Measurements from ENCODE around the gene ELOVL4.

- TF ChIP-seq CTCF (IDR thresholded peaks at IDR 0.05; ENCODE audit: low read depth, low read length, poor library complexity, severe bottlenecking) = no peak
- no peak for TF ChIP-seq EZH2phosphoT487 (IDR thresholded peaks at IDR 0.05; ENCODE audit: borderline replicate concordance, low read length)
Measured at GRCh38 chr6:79954849-79955248, 7.5 kb upstream of the ELOVL4 start.
